G401.6 (cell line): ENCODE measurements around the gene CCNH.

Experiments used
- FAIRE-seq: peaks from 2 replicates; lab custom pipeline; 2012; peaks lifted over from hg19 to GRCh38; lab: Jason Lieb, UNC

The CCNH gene

GRCh38 chr5:87403409-87403808 lies 9.3 kb downstream of the CCNH start:
- FAIRE-seq, result no peak

DNA sequence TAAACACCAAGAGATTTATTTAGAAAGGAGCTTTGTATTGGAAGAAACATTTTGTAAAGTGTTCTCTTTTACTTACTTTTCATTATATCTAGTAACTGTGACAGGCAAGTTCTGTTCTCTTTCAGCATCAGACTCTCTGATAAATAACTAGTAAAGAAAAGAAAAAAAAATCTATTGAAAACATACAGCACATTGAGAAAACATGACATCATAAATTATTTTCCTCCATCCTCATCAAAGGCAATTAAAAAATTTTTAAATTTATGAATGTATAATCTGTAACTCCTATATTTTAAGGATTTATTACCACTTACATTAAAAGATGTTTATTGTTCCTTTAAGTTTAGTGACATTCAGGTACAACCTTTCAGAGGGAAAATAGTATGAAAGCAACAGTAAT lies 11.1 kb downstream of the CCNH start:
- no peak for FAIRE-seq

DNA sequence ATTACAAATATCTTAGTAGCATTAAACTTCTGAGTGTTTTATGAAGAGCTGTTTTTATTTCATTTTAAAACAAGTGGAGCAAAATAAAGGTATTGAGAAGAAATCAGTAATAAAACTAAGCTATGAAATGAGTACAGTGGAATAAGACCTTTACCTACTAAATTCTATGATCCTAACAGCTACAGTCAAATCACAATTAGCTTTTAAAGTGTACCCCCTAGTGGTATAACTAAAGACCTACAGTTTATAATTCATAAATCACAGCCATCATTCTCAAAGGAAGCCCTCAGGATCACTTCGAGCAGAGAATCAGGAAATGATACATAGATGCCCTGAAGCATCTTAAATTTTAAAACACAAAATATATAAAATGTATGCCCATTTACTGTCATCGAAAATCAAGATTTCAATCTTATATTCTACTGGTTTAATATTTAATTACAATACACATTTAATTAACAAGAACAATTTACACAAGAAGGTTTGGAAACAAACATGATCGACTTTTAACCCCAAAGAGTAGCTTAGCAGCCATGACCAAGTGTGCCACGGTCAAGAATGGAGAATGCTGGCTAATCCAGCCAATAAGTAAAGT lies 12.3 kb downstream of the CCNH start:
- peak; percentile 88 for FAIRE-seq

DNA sequence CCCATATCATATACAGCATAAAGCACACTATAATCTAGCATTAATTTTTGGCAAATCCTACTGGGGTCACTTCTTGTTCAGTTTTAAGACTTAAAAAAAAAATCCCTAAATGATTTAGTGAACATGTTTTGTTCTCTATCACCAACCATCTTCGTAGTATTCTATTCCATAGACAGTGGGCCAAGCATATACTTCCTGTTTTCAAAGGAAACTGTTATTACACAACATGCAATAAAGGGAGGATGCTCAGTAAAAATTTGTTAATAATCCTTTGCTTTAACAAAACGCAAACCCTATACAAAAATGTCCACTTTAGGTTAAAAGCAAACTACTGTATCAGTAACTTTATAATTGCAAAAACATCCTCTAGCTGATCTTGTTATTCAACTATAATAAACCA lies 13.0 kb downstream of the CCNH start:
- FAIRE-seq, result no peak

GRCh38 chr5:87398981-87399614 lies 13.6 kb downstream of the CCNH start:
- FAIRE-seq, result no peak

- FAIRE-seq, result no peak
Observed at GRCh38 chr5:87394411-87395165, 18.1 kb downstream of the CCNH start.

- FAIRE-seq, result no peak
Observed at GRCh38 chr5:87393331-87393730, 19.4 kb downstream of the CCNH start.

GRCh38 chr5:87392801-87393200 lies 19.9 kb downstream of the CCNH start:
- no peak for FAIRE-seq

GRCh38 chr5:87392170-87392569 lies 20.6 kb downstream of the CCNH start:
- no peak for FAIRE-seq

DNA sequence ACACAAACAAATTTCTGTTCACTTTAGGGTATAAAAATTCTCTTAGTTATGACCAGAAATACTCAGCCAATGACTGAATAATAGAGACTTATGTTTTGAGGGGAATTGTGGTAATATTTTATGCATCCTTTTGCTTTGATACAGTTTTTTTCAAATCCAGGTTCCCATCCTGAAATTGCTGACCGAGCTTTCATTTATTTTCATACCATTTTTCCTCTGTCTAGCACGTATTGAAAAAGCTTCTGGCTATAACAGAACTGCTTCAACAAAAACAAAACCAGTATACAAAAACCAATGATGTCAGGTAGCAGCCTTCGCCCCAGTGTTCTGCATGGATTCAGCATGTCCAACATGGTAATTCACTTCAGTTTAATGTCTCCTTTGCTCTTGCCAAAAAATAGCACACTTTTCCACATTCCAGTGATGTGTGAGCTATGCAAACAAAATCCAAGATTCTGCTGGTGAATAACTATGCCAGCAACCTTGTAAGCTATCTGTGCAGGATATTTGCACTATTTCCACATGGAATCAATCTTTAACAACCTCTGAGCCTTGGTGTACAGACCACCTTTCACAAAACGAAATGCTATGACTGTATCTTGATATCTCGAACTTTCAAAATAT lies 22.0 kb downstream of the CCNH start:
- no peak for FAIRE-seq

- FAIRE-seq, result no peak
Observed at GRCh38 chr5:87390075-87390474, 22.7 kb downstream of the CCNH start.

DNA sequence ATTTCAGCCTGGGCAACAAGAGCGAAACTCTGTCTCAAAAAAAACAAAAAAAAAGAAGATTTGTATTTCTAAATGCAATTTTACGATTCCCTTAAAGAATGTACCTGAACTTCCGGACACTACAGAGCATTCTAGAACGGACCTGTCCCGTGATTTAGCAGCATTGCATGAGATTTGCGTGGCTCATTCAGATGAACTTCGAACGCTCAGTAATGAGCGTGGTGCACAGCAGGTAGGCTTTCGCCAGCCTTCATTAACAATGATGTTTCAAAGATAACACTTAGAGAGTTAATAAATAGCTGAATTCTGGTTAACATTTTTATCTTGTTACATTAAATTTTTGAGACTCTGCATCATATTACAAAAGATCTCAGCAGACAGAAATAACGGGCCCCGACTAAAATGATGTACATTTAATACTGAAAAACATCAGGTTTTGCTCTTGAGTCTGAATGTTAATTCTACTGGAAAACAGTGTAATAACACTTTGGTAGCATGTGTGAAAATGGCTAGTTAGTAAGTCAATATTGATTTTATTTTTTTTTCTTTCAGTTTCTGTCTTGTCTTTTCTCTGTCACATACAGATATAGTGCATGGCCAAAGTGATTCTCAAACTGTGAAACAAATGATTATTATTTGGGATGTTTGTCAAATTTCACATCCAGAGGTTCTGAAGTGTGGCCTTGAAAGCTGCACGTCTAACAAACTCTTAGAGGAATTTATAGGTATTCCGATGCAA lies 23.3 kb downstream of the CCNH start:
- FAIRE-seq, result no peak

DNA sequence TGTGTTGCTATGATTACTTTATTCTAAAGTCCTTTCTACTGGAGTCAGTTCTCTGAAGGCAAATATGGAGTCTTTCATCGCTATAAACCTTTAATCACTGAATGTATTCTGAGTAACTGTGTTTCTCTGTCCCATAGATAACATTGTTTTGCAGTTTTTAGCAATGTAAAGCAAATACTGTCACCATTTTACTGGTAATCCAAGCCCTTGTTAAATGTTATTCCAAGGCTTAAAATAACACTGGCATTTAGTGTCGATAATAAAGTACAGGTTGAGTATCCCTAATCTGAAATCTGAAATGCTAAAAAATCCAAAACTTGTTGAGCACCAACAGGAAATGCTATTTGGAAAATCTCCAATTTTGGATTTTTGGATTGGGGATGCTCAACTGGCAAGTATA lies 24.6 kb downstream of the CCNH start:
- FAIRE-seq, result no peak

GRCh38 chr5:87385802-87386201 lies 26.9 kb downstream of the CCNH start:
- FAIRE-seq, result no peak

GRCh38 chr5:87383216-87383615 lies 29.5 kb downstream of the CCNH start:
- peak; percentile 6 for FAIRE-seq

GRCh38 chr5:87382224-87382623 lies 30.5 kb downstream of the CCNH start:
- FAIRE-seq, result no peak

DNA sequence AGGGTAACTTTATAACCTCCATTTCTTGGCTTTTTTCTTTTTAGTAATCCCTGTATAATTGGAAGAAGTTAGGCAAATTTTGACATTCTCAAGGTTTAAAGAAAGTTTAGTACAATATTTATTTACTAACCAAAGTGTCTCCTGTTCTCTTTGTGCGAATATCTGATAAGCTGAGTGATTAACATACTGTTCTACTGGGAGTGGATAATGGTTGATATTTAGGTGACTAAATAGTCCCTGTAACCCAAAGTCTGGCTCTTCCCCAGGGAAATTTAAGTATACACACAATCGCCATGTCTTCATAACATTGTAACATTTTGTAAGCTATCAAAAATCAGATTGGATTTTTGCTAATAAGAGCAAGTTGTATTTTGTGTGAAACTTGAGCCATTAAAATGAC lies 40.0 kb downstream of the CCNH start:
- FAIRE-seq, result no peak

- FAIRE-seq, result peak; percentile 21
Observed at GRCh38 chr5:87369431-87369830, 43.3 kb downstream of the CCNH start.

- no peak for FAIRE-seq
Observed at GRCh38 chr5:87368601-87369000, 44.1 kb downstream of the CCNH start.

- no peak for FAIRE-seq
Observed at GRCh38 chr5:87367243-87367642, 45.5 kb downstream of the CCNH start.

GRCh38 chr5:87361536-87362213 lies 51.1 kb downstream of the CCNH start:
- no peak for FAIRE-seq

GRCh38 chr5:87361031-87361445 lies 51.7 kb downstream of the CCNH start:
- FAIRE-seq, result no peak
